Neural cell (in vitro differentiated cells): ENCODE data around the gene RNF148. TPM values are rescaled to one million over a fixed set of nuclear protein-coding genes. Genes with fewer than 3 reads are reported as not detected.
"Not testable (repeated sequence)": the region's sequence is repeated elsewhere in the genome, so short reads cannot be mapped to it uniquely, and the experiment has no call there.

Experiments used
- H2AFZ ChIP-seq: fragments of 200-600, 300-800 bp; sonication (generic), shearing (Covaris generic); 2 replicates; pipeline ENCODE4 v1.6.0; 2014; ENCODE audit warnings: low read depth, mild to moderate bottlenecking, antibody characterized with exemption, low read length, moderate library complexity
- H3F3A ChIP-seq: fragments of 200-600 bp; shearing (Covaris generic); 2 replicates; pipeline ENCODE4 v1.6.1; 2016; ENCODE audit warnings: mild to moderate bottlenecking, moderate library complexity, mixed read lengths, antibody characterized with exemption, low read length; ENCODE audit not compliant: insufficient read depth, poor library complexity, severe bottlenecking
- H3K27ac ChIP-seq: fragments of 200-600, 300-800 bp; sonication (generic), shearing (Covaris generic); 2 replicates; pipeline ENCODE4 v1.5.1; 2014; ENCODE audit warnings: mild to moderate bottlenecking, low read length, moderate library complexity
- H3K27me3 ChIP-seq: fragments of 300-800, 200-600 bp; sonication (generic), shearing (Covaris generic); 2 replicates; pipeline ENCODE4 v1.6.0; 2014; ENCODE audit warnings: mild to moderate bottlenecking, low read depth, low read length, moderate library complexity; ENCODE audit not compliant: insufficient read depth
- H3K36me3 ChIP-seq: fragments of 300-800, 200-600 bp; sonication (generic), shearing (Covaris generic); 2 replicates; pipeline ENCODE4 v1.5.1; 2014; ENCODE audit warnings: mild to moderate bottlenecking, antibody characterized with exemption, low read length, moderate library complexity; ENCODE audit not compliant: insufficient read depth
- H3K4me2 ChIP-seq: fragments of 300-800, 200-600 bp; sonication (generic), shearing (Covaris generic); 2 replicates; pipeline ENCODE4 v1.6.0; 2014; ENCODE audit warnings: mild to moderate bottlenecking, low read length
- H3K4me3 ChIP-seq: fragments of 300-800, 200-600 bp; sonication (generic), shearing (Covaris generic); 2 replicates; pipeline ENCODE4 v1.5.1; 2014; ENCODE audit warnings: mild to moderate bottlenecking, low read length, moderate library complexity
- H3K79me2 ChIP-seq: fragments of 200-600 bp; shearing (Covaris generic); replicated peaks from 2 replicates; pipeline ENCODE4 v1.6.0; 2014; ENCODE audit warnings: mild to moderate bottlenecking, low read length, moderate library complexity; ENCODE audit not compliant: insufficient read depth
- H3K9ac ChIP-seq: fragments of 300-800, 200-600 bp; sonication (generic), shearing (Covaris generic); 2 replicates; pipeline ENCODE4 v1.6.1; 2016; ENCODE audit warnings: mild to moderate bottlenecking, low read length, mixed read lengths
- H3K9me2 ChIP-seq: fragments of 200-600 bp; shearing (Covaris generic); 2 replicates; pipeline ENCODE4 v1.6.1; 2016; ENCODE audit warnings: mild to moderate bottlenecking, low read length, mixed read lengths; ENCODE audit not compliant: insufficient read depth
- H3K9me3 ChIP-seq: fragments of 200-600, 300-800 bp; sonication (generic), shearing (Covaris generic); 2 replicates; pipeline ENCODE4 v1.6.1; 2016; ENCODE audit warnings: mild to moderate bottlenecking, mixed run types, low read length, moderate library complexity, mixed read lengths
- H4K20me1 ChIP-seq: fragments of 200-600 bp; shearing (Covaris generic); 2 replicates; pipeline ENCODE4 v1.6.1; 2016; ENCODE audit warnings: mild to moderate bottlenecking, mixed run types; ENCODE audit not compliant: insufficient read depth
- EP300 ChIP-seq: fragments of 450-650 bp; conservative IDR thresholded peaks from 2 replicates; pipeline ENCODE4 v1.6.1; 2014; ENCODE audit warnings: antibody characterized with exemption, mild to moderate bottlenecking, moderate library complexity; ENCODE audit not compliant: poor library complexity, severe bottlenecking
- EZH2 ChIP-seq: fragments of 200-600, 300-800 bp; shearing (Covaris generic), sonication (generic); IDR thresholded peaks from 2 replicates; pipeline ENCODE4 v1.6.1; 2014; ENCODE audit warnings: antibody characterized with exemption, low read length, borderline replicate concordance, mild to moderate bottlenecking; ENCODE audit not compliant: insufficient read depth, poor library complexity, severe bottlenecking
- MXI1 ChIP-seq: fragments of 450-650 bp; conservative IDR thresholded peaks from 2 replicates; pipeline ENCODE4 v1.6.1; 2014; ENCODE audit warnings: antibody characterized with exemption, mild to moderate bottlenecking; ENCODE audit not compliant: poor library complexity, severe bottlenecking
- POLR2AphosphoS5 ChIP-seq: IDR thresholded peaks from 2 replicates; pipeline ENCODE4 v1.6.1; 2012
- RAD21 ChIP-seq: fragments of 450-650 bp; conservative IDR thresholded peaks from 2 replicates; pipeline ENCODE4 v1.6.1; 2014; ENCODE audit warnings: antibody characterized with exemption, mild to moderate bottlenecking, moderate library complexity
- SMC3 ChIP-seq: fragments of 450-650 bp; conservative IDR thresholded peaks from 2 replicates; pipeline ENCODE4 v1.6.1; 2014; ENCODE audit warnings: antibody characterized with exemption, mild to moderate bottlenecking, moderate library complexity; ENCODE audit not compliant: poor library complexity
- TAF1 ChIP-seq: IDR thresholded peaks from 2 replicates; pipeline ENCODE4 v1.6.1; 2012; ENCODE audit warnings: low read depth
- polyA plus RNA-seq: library from polyadenylated mRNA; depleted of rRNA; stranded (reverse); fragments of >200 nt; gene quantifications from 2 replicates; pipeline ENCODE4 v1.2.3, GENCODE V29; 2014
- TF ChIP-seq, protein P1 (sequence below): IDR thresholded peaks from 2 replicates; pipeline ENCODE4 v1.6.1; 2012; ENCODE audit warnings: borderline replicate concordance
- TF ChIP-seq, protein P2 (sequence below): fragments of 450-650 bp; IDR thresholded peaks from 2 replicates; pipeline ENCODE4 v1.5.1; 2014; ENCODE audit warnings: antibody characterized with exemption, mild to moderate bottlenecking, moderate library complexity; ENCODE audit not compliant: poor library complexity, severe bottlenecking

The RNF148 gene
- polyA plus RNA-seq, 1 donor from 2014 or later, result 0.25 TPM

DNA sequence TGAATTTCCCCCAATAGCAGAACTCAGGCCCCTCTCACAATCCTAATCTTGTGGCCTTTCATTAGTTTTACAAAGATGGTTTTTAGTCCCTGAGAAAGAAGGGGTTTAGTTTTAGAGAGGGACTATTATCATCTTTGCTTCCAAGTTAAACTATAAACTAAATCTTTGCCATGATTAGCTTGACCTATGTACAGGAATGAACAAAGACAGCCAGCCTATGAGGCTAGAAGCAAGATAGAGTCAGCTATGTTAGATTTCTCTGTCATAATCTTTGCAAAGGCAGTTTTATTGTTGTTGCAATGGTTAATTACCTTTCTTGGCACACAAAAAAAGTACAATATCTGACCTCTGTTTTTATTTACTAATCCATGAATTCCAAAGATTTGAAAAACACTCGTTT lies 22.9 kb downstream of the RNF148 start:
- no peaks in the 10 kb centered on the region for H3K9me3 ChIP-seq
- H3K9me2 ChIP-seq, result no peaks in the 10 kb centered on the region
- H3K79me2 ChIP-seq, result no peaks in the 10 kb centered on the region
- H3K36me3 ChIP-seq, result no peaks in the 10 kb centered on the region
- no peak overlapping the region for H3K4me3 ChIP-seq
- H3K4me2 ChIP-seq, result no peak overlapping the region
- no peaks in the 10 kb centered on the region for H3K27me3 ChIP-seq
- H4K20me1 ChIP-seq, result no peaks in the 10 kb centered on the region
- H2AFZ ChIP-seq, result no peak overlapping the region
- TF ChIP-seq, protein P1, sequence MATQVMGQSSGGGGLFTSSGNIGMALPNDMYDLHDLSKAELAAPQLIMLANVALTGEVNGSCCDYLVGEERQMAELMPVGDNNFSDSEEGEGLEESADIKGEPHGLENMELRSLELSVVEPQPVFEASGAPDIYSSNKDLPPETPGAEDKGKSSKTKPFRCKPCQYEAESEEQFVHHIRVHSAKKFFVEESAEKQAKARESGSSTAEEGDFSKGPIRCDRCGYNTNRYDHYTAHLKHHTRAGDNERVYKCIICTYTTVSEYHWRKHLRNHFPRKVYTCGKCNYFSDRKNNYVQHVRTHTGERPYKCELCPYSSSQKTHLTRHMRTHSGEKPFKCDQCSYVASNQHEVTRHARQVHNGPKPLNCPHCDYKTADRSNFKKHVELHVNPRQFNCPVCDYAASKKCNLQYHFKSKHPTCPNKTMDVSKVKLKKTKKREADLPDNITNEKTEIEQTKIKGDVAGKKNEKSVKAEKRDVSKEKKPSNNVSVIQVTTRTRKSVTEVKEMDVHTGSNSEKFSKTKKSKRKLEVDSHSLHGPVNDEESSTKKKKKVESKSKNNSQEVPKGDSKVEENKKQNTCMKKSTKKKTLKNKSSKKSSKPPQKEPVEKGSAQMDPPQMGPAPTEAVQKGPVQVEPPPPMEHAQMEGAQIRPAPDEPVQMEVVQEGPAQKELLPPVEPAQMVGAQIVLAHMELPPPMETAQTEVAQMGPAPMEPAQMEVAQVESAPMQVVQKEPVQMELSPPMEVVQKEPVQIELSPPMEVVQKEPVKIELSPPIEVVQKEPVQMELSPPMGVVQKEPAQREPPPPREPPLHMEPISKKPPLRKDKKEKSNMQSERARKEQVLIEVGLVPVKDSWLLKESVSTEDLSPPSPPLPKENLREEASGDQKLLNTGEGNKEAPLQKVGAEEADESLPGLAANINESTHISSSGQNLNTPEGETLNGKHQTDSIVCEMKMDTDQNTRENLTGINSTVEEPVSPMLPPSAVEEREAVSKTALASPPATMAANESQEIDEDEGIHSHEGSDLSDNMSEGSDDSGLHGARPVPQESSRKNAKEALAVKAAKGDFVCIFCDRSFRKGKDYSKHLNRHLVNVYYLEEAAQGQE, result no peak
- no peak for TF ChIP-seq SMC3
- no peak for TF ChIP-seq TAF1
- TF ChIP-seq, protein P2, sequence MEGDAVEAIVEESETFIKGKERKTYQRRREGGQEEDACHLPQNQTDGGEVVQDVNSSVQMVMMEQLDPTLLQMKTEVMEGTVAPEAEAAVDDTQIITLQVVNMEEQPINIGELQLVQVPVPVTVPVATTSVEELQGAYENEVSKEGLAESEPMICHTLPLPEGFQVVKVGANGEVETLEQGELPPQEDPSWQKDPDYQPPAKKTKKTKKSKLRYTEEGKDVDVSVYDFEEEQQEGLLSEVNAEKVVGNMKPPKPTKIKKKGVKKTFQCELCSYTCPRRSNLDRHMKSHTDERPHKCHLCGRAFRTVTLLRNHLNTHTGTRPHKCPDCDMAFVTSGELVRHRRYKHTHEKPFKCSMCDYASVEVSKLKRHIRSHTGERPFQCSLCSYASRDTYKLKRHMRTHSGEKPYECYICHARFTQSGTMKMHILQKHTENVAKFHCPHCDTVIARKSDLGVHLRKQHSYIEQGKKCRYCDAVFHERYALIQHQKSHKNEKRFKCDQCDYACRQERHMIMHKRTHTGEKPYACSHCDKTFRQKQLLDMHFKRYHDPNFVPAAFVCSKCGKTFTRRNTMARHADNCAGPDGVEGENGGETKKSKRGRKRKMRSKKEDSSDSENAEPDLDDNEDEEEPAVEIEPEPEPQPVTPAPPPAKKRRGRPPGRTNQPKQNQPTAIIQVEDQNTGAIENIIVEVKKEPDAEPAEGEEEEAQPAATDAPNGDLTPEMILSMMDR, result no peak
- TF ChIP-seq EZH2, result no peak
- no peak for TF ChIP-seq RAD21
- TF ChIP-seq EP300, result no peak
- TF ChIP-seq MXI1, result no peak
- no peak for TF ChIP-seq POLR2AphosphoS5
- no peak overlapping the region for H3K27ac ChIP-seq
- H3F3A ChIP-seq, result no peaks in the 10 kb centered on the region
- no peak overlapping the region for H3K9ac ChIP-seq

DNA sequence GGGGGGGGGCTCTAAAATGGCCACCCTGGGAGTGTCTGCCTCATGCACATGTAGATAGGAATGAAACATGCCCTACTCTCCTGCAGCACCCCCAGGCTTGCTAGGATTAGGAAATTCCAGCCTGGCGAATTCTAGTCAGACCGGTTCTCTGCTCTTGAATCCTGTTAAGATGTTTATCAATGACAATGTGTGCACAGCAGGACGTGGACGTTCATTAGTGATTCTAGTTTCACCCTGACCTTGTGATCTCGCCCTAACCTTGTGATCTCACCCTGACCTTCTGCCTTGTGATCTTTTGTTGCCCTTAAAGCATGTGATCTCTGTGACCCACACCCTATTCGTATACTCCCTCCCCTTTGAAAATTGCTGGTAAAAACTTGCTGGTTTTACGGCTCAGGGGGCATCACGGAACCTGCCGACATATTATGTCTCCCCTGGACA lies 23.4 kb downstream of the RNF148 start:
- H3K9me3 ChIP-seq, H3K9ac ChIP-seq, H2AFZ ChIP-seq, H3K4me2 ChIP-seq, H3F3A ChIP-seq, H3K36me3 ChIP-seq, H4K20me1 ChIP-seq, H3K27ac ChIP-seq, H3K9me2 ChIP-seq, H3K4me3 ChIP-seq, H3K79me2 ChIP-seq, H3K27me3 ChIP-seq: not testable (repeated sequence)

DNA sequence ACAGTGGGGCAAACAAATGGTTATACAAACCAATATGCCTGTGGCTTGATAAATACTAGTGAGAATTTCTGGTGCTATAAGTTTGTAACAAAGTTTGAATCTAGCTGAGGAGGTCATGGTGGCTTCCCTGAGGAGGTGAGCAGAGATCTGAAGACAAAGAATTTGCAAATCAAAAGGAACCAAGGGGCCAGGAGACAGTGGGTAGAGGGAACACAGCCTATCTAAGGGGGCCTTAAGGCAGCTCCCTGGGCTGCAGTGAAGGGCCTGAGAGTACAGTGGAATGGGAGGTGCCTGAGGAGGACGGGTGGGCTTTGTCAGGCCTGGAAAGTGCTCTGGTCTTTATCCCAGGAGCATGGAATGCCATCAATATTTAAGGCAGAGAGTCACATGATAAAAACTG lies 25.6 kb downstream of the RNF148 start:
- TF ChIP-seq TAF1 (no peak), EZH2 (no peak), SMC3 (no peak), MXI1 (no peak), EP300 (no peak), RAD21 (no peak), POLR2AphosphoS5 (no peak)
- TF ChIP-seq, protein P2, result no peak
- TF ChIP-seq, protein P1, result no peak
- Histone ChIP-seq H3K9ac (no peak overlapping the region), H3K27me3 (no peaks in the 10 kb centered on the region), H3K9me2 (no peaks in the 10 kb centered on the region), H3K4me2 (no peak overlapping the region), H3F3A (no peaks in the 10 kb centered on the region), H3K79me2 (no peaks in the 10 kb centered on the region), H3K36me3 (no peaks in the 10 kb centered on the region), H2AFZ (no peak overlapping the region), H4K20me1 (no peaks in the 10 kb centered on the region), H3K4me3 (no peak overlapping the region), H3K27ac (no peak overlapping the region), H3K9me3 (no peaks in the 10 kb centered on the region)
